Prostate gland (tissue), 2 donors: ENCODE results near the gene SPINK8.

ENCODE experiments used
- POLR2A ChIP-seq: fragments of 450-650 bp; IDR thresholded peaks from one replicate; pipeline ENCODE4 v1.6.1; 2016; ENCODE audit warnings: antibody characterized with exemption, mild to moderate bottlenecking
- TF ChIP-seq, protein P1 (sequence below), 4 experiments: fragments of 200-600 bp in 2 of 4; fragments of 450-650 bp in 2 of 4; sonication (generic) in 2 of 4; IDR thresholded peaks; 1 replicate in 3 of 4; 2 replicates in 1 of 4; pipeline ENCODE4 v1.5.1; 2016 to 2019; ENCODE audit warnings: antibody characterized with exemption in 4 of 4, mild to moderate bottlenecking in 2 of 4, moderate library complexity in 2 of 4

DNA sequence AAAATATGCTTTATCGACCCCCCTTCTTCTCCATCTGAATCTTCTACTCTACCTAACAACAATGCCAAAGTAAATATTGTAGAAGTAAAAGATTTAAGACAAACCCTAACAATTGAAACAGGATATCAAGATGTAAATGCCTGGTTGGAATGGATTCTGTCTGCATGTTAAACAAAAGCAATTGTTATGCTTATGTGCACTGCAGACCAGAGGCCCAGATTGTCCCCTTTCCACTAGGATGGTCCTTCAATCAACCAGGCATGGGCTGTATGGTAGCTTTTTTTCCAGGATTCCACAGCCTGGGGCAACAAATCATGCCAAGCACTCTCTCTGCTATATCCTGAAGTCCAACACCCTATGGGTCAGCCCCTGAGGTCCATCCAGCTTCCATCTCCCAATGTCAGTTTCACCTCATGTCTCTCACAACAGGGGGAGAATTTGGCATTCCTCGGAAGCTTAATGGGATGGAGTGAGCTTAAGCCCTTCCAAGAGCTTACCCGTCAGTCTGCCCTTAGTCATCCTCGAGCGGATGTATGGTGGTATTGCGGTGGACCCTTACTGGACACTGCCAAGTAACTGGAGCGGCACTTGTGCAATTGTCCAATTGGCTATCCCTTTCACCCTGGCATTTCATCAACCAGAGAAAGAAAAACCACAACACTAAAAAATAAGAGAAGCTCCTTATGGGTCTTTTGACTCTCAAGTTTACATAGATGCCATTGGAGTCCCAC is 56.4 kb downstream of the SPINK8 start:
- TF ChIP-seq, protein P1, sequence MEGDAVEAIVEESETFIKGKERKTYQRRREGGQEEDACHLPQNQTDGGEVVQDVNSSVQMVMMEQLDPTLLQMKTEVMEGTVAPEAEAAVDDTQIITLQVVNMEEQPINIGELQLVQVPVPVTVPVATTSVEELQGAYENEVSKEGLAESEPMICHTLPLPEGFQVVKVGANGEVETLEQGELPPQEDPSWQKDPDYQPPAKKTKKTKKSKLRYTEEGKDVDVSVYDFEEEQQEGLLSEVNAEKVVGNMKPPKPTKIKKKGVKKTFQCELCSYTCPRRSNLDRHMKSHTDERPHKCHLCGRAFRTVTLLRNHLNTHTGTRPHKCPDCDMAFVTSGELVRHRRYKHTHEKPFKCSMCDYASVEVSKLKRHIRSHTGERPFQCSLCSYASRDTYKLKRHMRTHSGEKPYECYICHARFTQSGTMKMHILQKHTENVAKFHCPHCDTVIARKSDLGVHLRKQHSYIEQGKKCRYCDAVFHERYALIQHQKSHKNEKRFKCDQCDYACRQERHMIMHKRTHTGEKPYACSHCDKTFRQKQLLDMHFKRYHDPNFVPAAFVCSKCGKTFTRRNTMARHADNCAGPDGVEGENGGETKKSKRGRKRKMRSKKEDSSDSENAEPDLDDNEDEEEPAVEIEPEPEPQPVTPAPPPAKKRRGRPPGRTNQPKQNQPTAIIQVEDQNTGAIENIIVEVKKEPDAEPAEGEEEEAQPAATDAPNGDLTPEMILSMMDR (IDR thresholded peaks at IDR 0.05), result no peak
- no peak for TF ChIP-seq POLR2A
